ENCODE measurements around the gene SPAG16.

DNA sequence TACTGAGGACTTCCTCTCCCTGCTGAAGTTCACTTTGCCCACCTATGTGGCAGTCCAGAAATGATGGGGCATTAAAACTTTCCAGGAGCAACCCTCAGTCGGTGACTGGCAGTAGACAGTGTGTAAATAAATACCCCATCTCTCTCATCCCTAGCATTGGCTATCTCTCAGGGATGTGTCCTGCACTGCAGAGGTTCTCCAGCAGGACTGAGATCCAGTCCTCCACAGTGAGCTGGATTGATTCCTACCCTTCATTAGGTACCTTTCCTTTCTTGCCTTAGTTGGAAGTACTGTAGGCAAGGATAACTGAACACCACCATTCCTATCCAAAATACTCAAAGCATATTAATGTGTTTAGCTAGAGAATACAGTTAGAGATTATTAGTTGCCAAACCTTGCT, 441.8 kb downstream of the SPAG16 start:
- TF ChIP-seq, protein P1, sequence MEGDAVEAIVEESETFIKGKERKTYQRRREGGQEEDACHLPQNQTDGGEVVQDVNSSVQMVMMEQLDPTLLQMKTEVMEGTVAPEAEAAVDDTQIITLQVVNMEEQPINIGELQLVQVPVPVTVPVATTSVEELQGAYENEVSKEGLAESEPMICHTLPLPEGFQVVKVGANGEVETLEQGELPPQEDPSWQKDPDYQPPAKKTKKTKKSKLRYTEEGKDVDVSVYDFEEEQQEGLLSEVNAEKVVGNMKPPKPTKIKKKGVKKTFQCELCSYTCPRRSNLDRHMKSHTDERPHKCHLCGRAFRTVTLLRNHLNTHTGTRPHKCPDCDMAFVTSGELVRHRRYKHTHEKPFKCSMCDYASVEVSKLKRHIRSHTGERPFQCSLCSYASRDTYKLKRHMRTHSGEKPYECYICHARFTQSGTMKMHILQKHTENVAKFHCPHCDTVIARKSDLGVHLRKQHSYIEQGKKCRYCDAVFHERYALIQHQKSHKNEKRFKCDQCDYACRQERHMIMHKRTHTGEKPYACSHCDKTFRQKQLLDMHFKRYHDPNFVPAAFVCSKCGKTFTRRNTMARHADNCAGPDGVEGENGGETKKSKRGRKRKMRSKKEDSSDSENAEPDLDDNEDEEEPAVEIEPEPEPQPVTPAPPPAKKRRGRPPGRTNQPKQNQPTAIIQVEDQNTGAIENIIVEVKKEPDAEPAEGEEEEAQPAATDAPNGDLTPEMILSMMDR (IDR thresholded peaks at IDR 0.05): no peak
- TF ChIP-seq EP300 (IDR thresholded peaks at IDR 0.05; ENCODE audit: low read depth) (no peak), POLR2AphosphoS5 (IDR thresholded peaks at IDR 0.05) (no peak), POLR2A (IDR thresholded peaks at IDR 0.05) (no peak)

Data from transverse colon (tissue), 4 donors.